K562 treated with DMSO at 1 percent for 4 hours (cell line): ENCODE measurements around the gene BATF2. TPM values are rescaled to one million over a fixed set of nuclear protein-coding genes. Genes with fewer than 3 reads are reported as not detected.

Source experiments
- total RNA-seq: library from RNA; unstranded; fragments of 300-600 nt; gene quantifications from 2 replicates; pipeline ENCODE4 v1.2.3, GENCODE V29; 2022; ENCODE audit not compliant: insufficient read depth

BATF2 gene, protein sequence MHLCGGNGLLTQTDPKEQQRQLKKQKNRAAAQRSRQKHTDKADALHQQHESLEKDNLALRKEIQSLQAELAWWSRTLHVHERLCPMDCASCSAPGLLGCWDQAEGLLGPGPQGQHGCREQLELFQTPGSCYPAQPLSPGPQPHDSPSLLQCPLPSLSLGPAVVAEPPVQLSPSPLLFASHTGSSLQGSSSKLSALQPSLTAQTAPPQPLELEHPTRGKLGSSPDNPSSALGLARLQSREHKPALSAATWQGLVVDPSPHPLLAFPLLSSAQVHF
- total RNA-seq, result 4.3 and 5.6 TPM in 2 replicates

DNA sequence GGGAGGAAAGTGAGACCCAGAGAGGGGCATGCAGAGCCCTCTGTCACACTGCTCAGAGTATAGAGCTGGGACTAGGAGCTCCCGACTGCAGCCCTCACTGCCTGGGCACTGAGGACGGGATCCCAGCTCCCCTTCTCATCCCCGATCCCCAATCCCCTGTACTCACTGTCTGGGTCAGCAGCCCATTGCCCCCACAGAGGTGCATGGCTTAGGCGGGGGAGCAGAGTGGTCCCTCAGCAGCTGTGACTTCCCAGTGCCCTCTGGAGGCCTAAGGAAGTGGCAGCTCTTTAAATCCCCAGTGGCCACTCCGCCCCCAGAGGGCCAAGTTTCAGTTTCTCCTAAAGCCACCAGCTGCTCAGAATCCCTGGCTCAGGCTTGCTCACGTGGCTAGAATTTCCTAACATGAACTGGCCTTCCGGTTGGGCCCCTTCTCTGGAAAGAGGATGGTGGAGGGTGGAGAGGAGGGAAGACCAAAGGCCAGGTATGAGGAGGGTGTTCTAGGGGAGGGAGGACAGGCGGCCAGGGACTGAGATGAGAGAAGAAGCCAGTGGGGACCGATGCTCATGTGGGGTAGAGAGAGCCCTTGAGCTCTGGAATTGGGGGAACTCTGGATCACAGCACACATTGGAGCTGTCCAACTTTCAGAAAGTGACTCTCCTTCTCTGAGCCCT, at the start of gene BATF2:
BATF2 (minus strand) TSS at position 262 of the 671 bp plus-strand sequence; CDS start at position 205, 57 bp downstream.

DNA sequence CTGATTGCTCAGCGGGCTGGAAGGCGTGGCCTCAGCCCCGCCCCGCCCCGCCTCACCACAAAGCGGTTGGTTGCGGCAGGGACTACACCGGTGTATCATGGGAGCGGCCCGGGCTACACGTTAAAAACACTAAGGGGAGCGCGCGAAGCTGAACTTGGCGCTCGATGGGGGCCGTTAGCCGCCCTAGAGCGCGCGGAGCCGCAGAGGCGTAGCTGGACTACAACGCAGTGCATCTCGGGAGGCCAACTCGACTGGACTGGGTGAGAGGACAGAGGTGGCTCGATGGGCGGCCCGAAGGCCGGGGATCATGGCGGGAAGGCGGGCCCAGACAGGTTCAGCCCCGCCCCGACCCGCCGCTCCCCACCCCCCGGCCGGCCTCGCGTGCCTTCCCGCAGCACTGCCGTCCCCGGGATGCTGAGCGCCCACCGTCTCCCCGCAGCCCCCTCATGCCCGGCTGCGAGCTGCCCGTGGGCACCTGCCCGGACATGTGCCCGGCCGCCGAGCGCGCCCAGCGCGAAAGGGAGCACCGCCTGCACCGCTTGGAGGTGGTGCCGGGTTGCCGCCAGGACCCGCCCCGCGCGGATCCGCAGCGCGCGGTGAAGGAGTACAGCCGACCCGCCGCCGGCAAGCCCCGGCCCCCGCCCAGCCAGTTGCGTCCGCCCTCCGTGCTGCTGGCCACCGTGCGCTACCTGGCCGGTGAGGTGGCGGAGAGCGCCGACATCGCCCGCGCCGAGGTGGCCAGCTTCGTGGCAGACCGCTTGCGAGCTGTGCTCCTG, 44.3 kb upstream of the BATF2 start, which contains the start of gene SAC3D1:
SAC3D1 (plus strand) TSS at position 364 of the 776 bp plus-strand sequence; CDS start at position 447, 83 bp downstream.

DNA sequence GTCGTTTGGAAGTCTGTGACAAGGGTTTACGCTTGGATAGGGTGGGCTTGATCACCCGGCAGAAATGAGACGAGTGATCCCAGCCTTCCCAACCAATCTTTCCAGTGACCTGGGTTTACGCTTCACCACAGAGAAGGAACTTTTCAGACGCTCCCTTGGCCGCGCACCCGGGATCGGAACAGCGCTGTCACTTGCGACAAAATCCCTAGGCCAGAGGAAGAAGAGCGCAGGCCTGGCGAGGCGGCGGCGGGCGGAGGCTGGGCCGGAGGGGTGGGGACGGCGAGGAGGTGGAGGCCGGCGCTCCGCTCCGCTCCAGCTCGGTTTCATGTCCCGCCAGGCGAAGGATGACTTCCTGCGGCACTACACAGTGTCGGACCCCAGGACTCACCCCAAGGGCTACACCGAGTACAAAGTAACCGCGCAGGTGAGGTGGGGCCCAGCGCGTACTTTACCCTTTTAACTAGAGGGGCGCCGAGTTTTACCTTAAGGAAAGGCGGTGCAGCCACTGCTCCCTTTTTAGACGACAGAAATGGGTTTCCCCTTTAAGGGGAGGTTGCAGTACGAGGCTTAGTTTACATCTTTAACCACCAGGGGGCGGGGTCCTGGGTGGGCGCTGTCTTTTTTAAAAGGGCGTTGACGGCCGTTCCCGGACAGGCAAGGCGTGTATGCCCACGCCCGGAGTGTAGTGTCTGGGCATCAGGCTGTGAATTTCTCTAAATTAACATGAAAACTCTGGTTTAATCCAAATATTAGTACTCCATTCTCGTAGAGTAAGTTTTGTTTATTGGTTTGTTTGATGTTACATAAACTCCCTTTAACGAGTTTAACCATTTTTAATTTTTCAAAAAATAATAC, 30.7 kb upstream of the BATF2 start, which contains the start of gene SNX15:
SNX15 (plus strand) TSS at position 227 of the 855 bp plus-strand sequence; CDS start at position 326, 99 bp downstream.

DNA sequence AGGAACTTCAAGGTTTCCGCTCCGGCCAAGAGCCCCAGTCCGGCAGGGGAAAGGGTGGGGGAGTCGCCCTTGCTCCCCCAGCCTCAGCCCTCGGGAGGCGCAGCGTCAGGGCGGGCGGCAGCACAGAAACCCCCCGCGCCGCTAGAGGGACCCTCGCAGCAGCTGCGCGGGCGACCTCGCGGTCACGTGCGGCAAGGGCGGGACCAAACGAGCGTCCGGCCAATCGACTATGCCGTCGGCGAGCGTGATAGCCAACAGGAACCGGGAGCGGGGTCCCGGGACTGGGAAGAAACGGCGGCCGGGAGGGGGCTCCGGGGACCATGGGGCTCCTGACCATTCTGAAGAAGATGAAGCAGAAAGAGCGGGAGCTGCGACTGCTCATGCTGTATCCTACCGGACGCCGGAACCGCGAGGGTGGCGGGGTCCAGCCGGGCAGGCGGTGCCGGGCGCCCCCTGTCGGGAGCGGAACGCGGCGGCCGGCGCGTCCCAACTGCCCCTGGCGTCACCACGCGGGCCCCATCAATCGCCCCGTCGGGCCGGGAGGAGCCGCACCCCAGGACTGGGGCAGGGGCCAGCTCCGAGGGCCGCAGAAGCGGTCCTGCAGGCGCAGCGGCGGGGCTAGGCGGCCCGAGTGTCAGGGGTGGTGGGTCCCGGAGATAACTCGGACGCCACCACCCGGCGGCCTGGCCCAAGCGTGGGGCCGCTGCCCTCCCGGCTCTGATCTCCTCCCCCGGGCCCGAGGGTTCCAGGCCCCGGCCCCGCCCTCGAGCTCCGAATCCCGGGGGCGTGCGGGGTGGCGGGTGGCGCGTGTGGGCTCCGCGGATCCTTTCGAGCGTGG, 17.3 kb upstream of the BATF2 start, which contains the start of gene ARL2:
ARL2 (plus strand) TSS at position 273 of the 838 bp plus-strand sequence; CDS start at position 321, 48 bp downstream.

DNA sequence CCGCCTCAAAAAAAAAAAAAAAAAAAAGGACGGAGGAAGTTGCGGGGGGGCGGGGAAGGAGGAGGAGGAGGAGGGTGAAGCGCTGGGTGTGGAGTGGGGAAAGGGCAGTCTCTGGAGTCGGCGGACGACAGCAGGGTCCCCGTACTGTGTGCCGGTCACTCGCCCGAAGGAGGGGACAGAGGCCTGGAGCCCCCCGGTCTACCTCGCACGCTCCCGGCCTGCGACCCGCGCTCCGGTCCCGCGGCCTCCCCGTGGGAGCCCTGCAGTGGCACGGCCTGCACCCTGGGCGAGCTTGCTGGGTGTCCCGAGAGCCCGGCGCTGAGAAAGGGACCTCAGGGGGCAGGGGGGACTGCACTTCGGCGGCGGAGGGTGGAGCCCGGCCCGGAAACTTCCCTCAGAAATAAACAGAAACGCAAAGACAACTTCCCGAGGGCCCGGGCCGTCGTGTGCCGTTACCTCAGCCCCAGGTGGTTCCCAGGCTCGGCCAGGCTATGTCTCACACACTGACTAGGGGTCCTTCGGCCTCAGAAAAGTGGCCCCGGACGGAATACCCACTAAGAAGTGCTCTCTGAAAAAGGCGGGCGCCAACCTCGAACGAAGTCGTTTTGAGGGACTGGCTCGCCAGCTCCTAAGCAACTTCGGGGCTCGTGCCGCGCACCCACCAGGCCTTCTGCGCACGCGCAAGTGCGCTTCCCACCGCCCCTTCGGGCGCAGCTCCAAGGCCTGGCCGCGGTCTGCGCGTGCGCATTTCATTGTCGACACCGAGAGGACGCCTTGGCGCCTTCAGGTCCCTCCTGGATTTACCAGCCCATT, 25.1 kb downstream of the BATF2 start, which contains the start of gene MAJIN:
MAJIN (minus strand) TSS at position 688 of the 813 bp plus-strand sequence. CDS start 12,703 bp downstream, outside the sequence.

Other genes starting within 250 kb of the BATF2 start
- 5.3 and 9.5 TPM in 2 replicates for gene PYGM, start 237.0 kb downstream of the BATF2 start, total RNA-seq
- gene SF1, start 218.4 kb downstream of the BATF2 start, total RNA-seq, result 148 and 194 TPM in 2 replicates
- gene MAP4K2, start 193.8 kb downstream of the BATF2 start, total RNA-seq, result 11.2 and 18.1 TPM in 2 replicates
- gene MEN1, start 186.4 kb downstream of the BATF2 start, total RNA-seq, result 40.1 and 42.7 TPM in 2 replicates
- 5.1 and 15.3 TPM in 2 replicates for gene CDC42BPG, start 152.3 kb downstream of the BATF2 start, total RNA-seq
- gene EHD1, start 118.3 kb downstream of the BATF2 start, total RNA-seq, result 46.2 and 57.9 TPM in 2 replicates
- gene ATG2A, start 79.8 kb downstream of the BATF2 start, total RNA-seq, result 28.1 and 38.9 TPM in 2 replicates
- 8.5 and 13.9 TPM in 2 replicates for gene PPP2R5B, start 72.3 kb downstream of the BATF2 start, total RNA-seq
- not detected in 2 replicates for gene GPHA2, start 61.1 kb downstream of the BATF2 start, total RNA-seq
- not detected in 2 replicates for gene MAJIN, start 24.9 kb downstream of the BATF2 start, total RNA-seq
- 166 and 168 TPM in 2 replicates for gene ARL2, start 17.2 kb upstream of the BATF2 start, total RNA-seq
- 33.8 and 37.5 TPM in 2 replicates for gene SNX15, start 30.5 kb upstream of the BATF2 start, total RNA-seq
- gene SAC3D1, start 44.2 kb upstream of the BATF2 start, total RNA-seq, result 50.3 and 51.3 TPM in 2 replicates
- 1.1 TPM in 1 of 2 replicates, not detected in the other for gene NAALADL1, start 61.6 kb upstream of the BATF2 start, total RNA-seq
- gene CDCA5, start 87.1 kb upstream of the BATF2 start, total RNA-seq, result 68.8 and 84.7 TPM in 2 replicates
- 61.2 and 79.7 TPM in 2 replicates for gene ZFPL1, start 87.3 kb upstream of the BATF2 start, total RNA-seq
- 153 and 168 TPM in 2 replicates for gene VPS51, start 99.2 kb upstream of the BATF2 start, total RNA-seq
- 16.1 and 16.4 TPM in 2 replicates for gene TM7SF2, start 114.9 kb upstream of the BATF2 start, total RNA-seq
- gene ZNHIT2, start 120.7 kb upstream of the BATF2 start, total RNA-seq, result 16.2 and 21.9 TPM in 2 replicates
- gene FAU, start 125.2 kb upstream of the BATF2 start, total RNA-seq, result 1,054 and 1,266 TPM in 2 replicates
- gene MRPL49, start 125.3 kb upstream of the BATF2 start, total RNA-seq, result 69.2 and 74.8 TPM in 2 replicates
- gene SYVN1, start 137.5 kb upstream of the BATF2 start, total RNA-seq, result 43.5 and 53.4 TPM in 2 replicates
- gene SPDYC, start 173.3 kb upstream of the BATF2 start, total RNA-seq, result 13.6 and 14.1 TPM in 2 replicates
- 149 and 191 TPM in 2 replicates for gene CAPN1, start 185.0 kb upstream of the BATF2 start, total RNA-seq